Measurements from ENCODE around the gene DCAF12. TPM values are rescaled to one million over a fixed set of nuclear protein-coding genes. Genes with fewer than 3 reads are reported as not detected.

Gene DCAF12
- polyA plus RNA-seq, 1 donor (not counting 4 experiments of a cell fraction or from before 2014, with no cell fraction given), result 33.0 TPM

- DNase-seq (ENCODE audit: low read depth, low spot score) (no peak), FAIRE-seq (no peak)
- dilution Hi-C loops (cut with MboI; ENCODE audit: extremely low pct_ligation_motif_present, low sequenced_read_pairs), result no loop called here
- Histone ChIP-seq H3K79me2 (ENCODE audit: control insufficient read depth, insufficient read depth, low read length) (no peaks in the 10 kb centered on the region), H3K4me2 (ENCODE audit: control insufficient read depth, extremely low read depth, insufficient read depth, low read depth, low read length) (no peak overlapping the region), H3K9me1 (ENCODE audit: control insufficient read depth, extremely low read depth, insufficient read depth, low read length) (no peaks in the 10 kb centered on the region), H3K27ac (ENCODE audit: control insufficient read depth, insufficient read depth, low read length) (no peak overlapping the region), H3K4me1 (ENCODE audit: control insufficient read depth, extremely low read depth, insufficient read depth, low read length) (no peaks in the 10 kb centered on the region), H2AFZ (ENCODE audit: control insufficient read depth, low read length) (no peak overlapping the region), H4K20me1 (ENCODE audit: control insufficient read depth, extremely low read depth, insufficient read depth, low read length) (no peaks in the 10 kb centered on the region), H3K9me3 (ENCODE audit: control insufficient read depth, low read depth, low read length) (no peaks in the 10 kb centered on the region), H3K36me3 (ENCODE audit: control insufficient read depth in 2 of 2, extremely low read depth in 1 of 2, insufficient read depth in 2 of 2, low read length in 2 of 2) (peaks cover 21 to 36% of the 10 kb centered on the region in 2 experiments), H3K27me3 (ENCODE audit: control insufficient read depth, extremely low read depth, insufficient read depth, low read length) (no peaks in the 10 kb centered on the region), H3K9ac (ENCODE audit: control insufficient read depth, extremely low read depth, insufficient read depth, low read length) (no peak overlapping the region), H3K4me3 (ENCODE audit: control insufficient read depth in 2 of 3, extremely low read depth in 1 of 3, insufficient read depth in 2 of 3, low read depth in 1 of 3, low read length in 3 of 3) (no peak overlapping the region)
- no peak for TF ChIP-seq CTCF (optimal IDR thresholded peaks at IDR 0.05 in 1 of 3, IDR thresholded peaks at IDR 0.05 in 1 of 3, conservative IDR thresholded peaks at IDR 0.05 in 1 of 3; ENCODE audit: extremely low read depth in 1 of 3, insufficient read depth in 2 of 3, low read length in 3 of 3)
- TF ChIP-seq EZH2 (IDR thresholded peaks at IDR 0.05; ENCODE audit: low read length), result no peak
Measured at GRCh38 chr9:34102796-34103195, 23.7 kb downstream of the DCAF12 start.

- H3K4me3 ChIP-seq (ENCODE audit: control insufficient read depth in 2 of 3, extremely low read depth in 1 of 3, insufficient read depth in 2 of 3, low read depth in 1 of 3, low read length in 3 of 3), result no peak overlapping the region
- no peaks in the 10 kb centered on the region for H3K9me3 ChIP-seq (ENCODE audit: control insufficient read depth, low read depth, low read length)
- DNase-seq (ENCODE audit: low read depth, low spot score), result no peak
- FAIRE-seq, result no peak
- H3K27ac ChIP-seq (ENCODE audit: control insufficient read depth, insufficient read depth, low read length), result no peak overlapping the region
- no peaks in the 10 kb centered on the region for H4K20me1 ChIP-seq (ENCODE audit: control insufficient read depth, extremely low read depth, insufficient read depth, low read length)
- H3K27me3 ChIP-seq (ENCODE audit: control insufficient read depth, extremely low read depth, insufficient read depth, low read length), result no peaks in the 10 kb centered on the region
- TF ChIP-seq CTCF (optimal IDR thresholded peaks at IDR 0.05 in 1 of 3, IDR thresholded peaks at IDR 0.05 in 1 of 3, conservative IDR thresholded peaks at IDR 0.05 in 1 of 3; ENCODE audit: extremely low read depth in 1 of 3, insufficient read depth in 2 of 3, low read length in 3 of 3) (no peak), EZH2 (IDR thresholded peaks at IDR 0.05; ENCODE audit: low read length) (no peak)
- H3K36me3 ChIP-seq (ENCODE audit: control insufficient read depth in 2 of 2, extremely low read depth in 1 of 2, insufficient read depth in 2 of 2, low read length in 2 of 2), result peaks cover 18 to 21% of the 10 kb centered on the region in 2 experiments
- H3K9me1 ChIP-seq (ENCODE audit: control insufficient read depth, extremely low read depth, insufficient read depth, low read length), result no peaks in the 10 kb centered on the region
- dilution Hi-C loops (cut with MboI; ENCODE audit: extremely low pct_ligation_motif_present, low sequenced_read_pairs), result no loop called here
- H3K79me2 ChIP-seq (ENCODE audit: control insufficient read depth, insufficient read depth, low read length), result no peaks in the 10 kb centered on the region
- no peak overlapping the region for H2AFZ ChIP-seq (ENCODE audit: control insufficient read depth, low read length)
- H3K9ac ChIP-seq (ENCODE audit: control insufficient read depth, extremely low read depth, insufficient read depth, low read length), result no peak overlapping the region
- no peak overlapping the region for H3K4me2 ChIP-seq (ENCODE audit: control insufficient read depth, extremely low read depth, insufficient read depth, low read depth, low read length)
- no peaks in the 10 kb centered on the region for H3K4me1 ChIP-seq (ENCODE audit: control insufficient read depth, extremely low read depth, insufficient read depth, low read length)
Measured at GRCh38 chr9:34098307-34098706, 28.2 kb downstream of the DCAF12 start.

All from keratinocyte (primary cell).